Measurements from ENCODE around the gene ATXN2.

GRCh38 chr12:111596985-111597830 is 1.9 kb downstream of the ATXN2 start:
- TF ChIP-seq EZH2 (IDR thresholded peaks at IDR 0.05; ENCODE audit: insufficient read depth, poor library complexity, severe bottlenecking) (no peak), EZH2phosphoT487 (IDR thresholded peaks at IDR 0.05; ENCODE audit: insufficient read depth, low read depth) (no peak)
